ENCODE results near the gene MEPCE. TPM values are rescaled to one million over a fixed set of nuclear protein-coding genes. Genes with fewer than 3 reads are reported as not detected.
"Not testable (repeated sequence)": the region's sequence is repeated elsewhere in the genome, so short reads cannot be mapped to it uniquely, and the experiment has no call there.

The MEPCE gene
- total and polyA plus RNA-seq, 2 experiments from 2014 or later: 10.0 to 32.6 TPM

GRCh38 chr7:100381531-100382233 is 47.9 kb upstream of the MEPCE start:
- ATAC-seq (peak; percentile 78), DNase-seq (ENCODE audit: low spot score) (peak; percentile 58)
- TF ChIP-seq POLR2AphosphoS5 (IDR thresholded peaks at IDR 0.05; ENCODE audit: low read depth): 0 out of 2 replicates have a peak, but pooled peaks have one; percentile 27
- H2AFZ ChIP-seq: peak overlapping the region; percentile 28; the same call in 1 of the 2 replicates
- not testable (repeated sequence) for H3F3A ChIP-seq (replicated peaks; ENCODE audit: low read depth); H3K36me3 ChIP-seq (ENCODE audit: insufficient read depth); H3K27me3 Mint-ChIP-seq (ENCODE audit: insufficient read depth, low read depth, poor library complexity); H3K4me3 Mint-ChIP-seq; H3K9me2 ChIP-seq (ENCODE audit: insufficient read depth); H3K9me3 Mint-ChIP-seq; H3K79me2 ChIP-seq (replicated peaks; ENCODE audit: insufficient read depth); H3K36me3 Mint-ChIP-seq (ENCODE audit: low read depth); H3K4me1 Mint-ChIP-seq; H3K4me1 ChIP-seq (ENCODE audit: insufficient read depth); H3K27ac Mint-ChIP-seq; H3K27ac ChIP-seq (ENCODE audit: low read depth); H4K20me1 ChIP-seq (replicated peaks; ENCODE audit: insufficient read depth)
- H3K4me3 ChIP-seq: peak overlapping the region; percentile 60
- H3K27me3 ChIP-seq (ENCODE audit: insufficient read depth): peaks cover 12% of the 10 kb centered on the region; the same call in 1 of the 2 replicates
- peak overlapping the region; percentile 77 for H3K4me2 ChIP-seq

- H3K79me2 ChIP-seq (replicated peaks; ENCODE audit: insufficient read depth); H3K36me3 Mint-ChIP-seq (ENCODE audit: low read depth); H2AFZ ChIP-seq; H3K9me3 Mint-ChIP-seq; H3K4me2 ChIP-seq; H3K36me3 ChIP-seq (ENCODE audit: insufficient read depth); H3K4me1 ChIP-seq (ENCODE audit: insufficient read depth); H3K4me1 Mint-ChIP-seq; H3K27ac ChIP-seq (ENCODE audit: low read depth); H4K20me1 ChIP-seq (replicated peaks; ENCODE audit: insufficient read depth); H3K4me3 Mint-ChIP-seq; H3F3A ChIP-seq (replicated peaks; ENCODE audit: low read depth); H3K27ac Mint-ChIP-seq; H3K27me3 Mint-ChIP-seq (ENCODE audit: insufficient read depth, low read depth, poor library complexity); H3K9me2 ChIP-seq (ENCODE audit: insufficient read depth): not testable (repeated sequence)
- H3K4me3 ChIP-seq: peak overlapping the region; percentile 60; the same call in 1 of the 2 replicates
- peak; percentile 72 for DNase-seq (ENCODE audit: low spot score)
- ATAC-seq: peak; percentile 9; the same call in 2 of the 3 replicates
- H3K27me3 ChIP-seq (ENCODE audit: insufficient read depth): peaks cover 12% of the 10 kb centered on the region; the same call in 1 of the 2 replicates
Measured at GRCh38 chr7:100382234-100382853, 47.3 kb upstream of the MEPCE start.

GRCh38 chr7:100384628-100385294 is 44.9 kb upstream of the MEPCE start:
- H3K4me2 ChIP-seq: no peak overlapping the region
- Mint-ChIP-seq H3K36me3 (ENCODE audit: low read depth) (no peaks in the 10 kb centered on the region; the same call in 2 of the 3 replicates), H3K4me1 (peaks cover 2% of the 10 kb centered on the region; the same call in 2 of the 3 replicates), H3K27me3 (ENCODE audit: insufficient read depth, low read depth, poor library complexity) (peaks cover 12% of the 10 kb centered on the region), H3K4me3 (no peak overlapping the region), H3K27ac (no peak overlapping the region), H3K9me3 (no peaks in the 10 kb centered on the region; the same call in 2 of the 3 replicates)
- H3K9me2 ChIP-seq (ENCODE audit: insufficient read depth): 0 out of 2 replicates have a peak, but pooled peaks cover 4% of the 10 kb centered on the region
- ATAC-seq (no peak), DNase-seq (ENCODE audit: low spot score) (no peak)
- peaks cover 12% of the 10 kb centered on the region; the same call in 1 of the 2 replicates for H3K27me3 ChIP-seq (ENCODE audit: insufficient read depth)
- H3K4me1 ChIP-seq (ENCODE audit: insufficient read depth): no peaks in the 10 kb centered on the region
- H3F3A ChIP-seq (replicated peaks; ENCODE audit: low read depth): no peaks in the 10 kb centered on the region
- no peaks in the 10 kb centered on the region for H4K20me1 ChIP-seq (replicated peaks; ENCODE audit: insufficient read depth)
- H3K36me3 ChIP-seq (ENCODE audit: insufficient read depth): no peaks in the 10 kb centered on the region
- peak overlapping the region; percentile 47; the same call in 1 of the 2 replicates for H2AFZ ChIP-seq
- no peak overlapping the region for H3K27ac ChIP-seq (ENCODE audit: low read depth)
- no peaks in the 10 kb centered on the region for H3K79me2 ChIP-seq (replicated peaks; ENCODE audit: insufficient read depth)
- H3K4me3 ChIP-seq: no peak overlapping the region
- TF ChIP-seq POLR2AphosphoS5 (IDR thresholded peaks at IDR 0.05; ENCODE audit: low read depth): no peak
- no peak for TF ChIP-seq REST (IDR thresholded peaks at IDR 0.05; ENCODE audit: unreplicated experiment)
- TF ChIP-seq CREB1 (CRISPR knock-in tag; IDR thresholded peaks at IDR 0.05; ENCODE audit: low read depth): no peak

All from GM23338 (cell line).